T-helper 17 cell (primary cell): Measurements from ENCODE around the gene GCGR. TPM values are rescaled to one million over a fixed set of nuclear protein-coding genes. Genes with fewer than 3 reads are reported as not detected.
"Not testable (repeated sequence)": the region's sequence is repeated elsewhere in the genome, so short reads cannot be mapped to it uniquely, and the experiment has no call there.

Experiments used
- ATAC-seq: fragments of 150-1000 bp; cut with Tn5 transposase; 2 replicates; pipeline ENCODE4 v1.10.0; 2021; ENCODE audit warnings: mild to moderate bottlenecking, moderate library complexity
- DNase-seq, 3 donors: peaks; one replicate each; pipeline versions ENCODE4 v3.0.0 to v3.0.0-alpha.2; 2020 to 2021
- H3K9me3 ChIP-seq: one replicate; pipeline ENCODE4 v1.7.0; 2013; ENCODE audit warnings: low read length, mild to moderate bottlenecking; ENCODE audit not compliant: control insufficient read depth, poor library complexity, severe bottlenecking
- H3K27ac Mint-ChIP-seq: one replicate; pipeline ENCODE4 v1.8.0; 2022; ENCODE audit warnings: mild to moderate bottlenecking, moderate library complexity, mixed read lengths
- H3K27me3 Mint-ChIP-seq: one replicate; pipeline ENCODE4 v1.8.0; 2022; ENCODE audit warnings: mixed read lengths
- H3K36me3 Mint-ChIP-seq: one replicate; pipeline ENCODE4 v1.8.0; 2022; ENCODE audit warnings: low read depth, mixed read lengths
- H3K4me1 Mint-ChIP-seq: one replicate; pipeline ENCODE4 v1.8.0; 2022; ENCODE audit warnings: mild to moderate bottlenecking, mixed read lengths
- H3K4me3 Mint-ChIP-seq: one replicate; pipeline ENCODE4 v1.8.0; 2022; ENCODE audit warnings: mild to moderate bottlenecking, moderate library complexity, mixed read lengths
- total RNA-seq, 4 donors: library from RNA in 2 of 4; stranded (reverse) in 2 of 4; gene quantifications; one replicate each; pipeline ENCODE4 v1.2.3 and lab custom pipeline; 2022 to 2026

GCGR gene
- total RNA-seq, 2 donors from 2014 or later: not detected

DNA sequence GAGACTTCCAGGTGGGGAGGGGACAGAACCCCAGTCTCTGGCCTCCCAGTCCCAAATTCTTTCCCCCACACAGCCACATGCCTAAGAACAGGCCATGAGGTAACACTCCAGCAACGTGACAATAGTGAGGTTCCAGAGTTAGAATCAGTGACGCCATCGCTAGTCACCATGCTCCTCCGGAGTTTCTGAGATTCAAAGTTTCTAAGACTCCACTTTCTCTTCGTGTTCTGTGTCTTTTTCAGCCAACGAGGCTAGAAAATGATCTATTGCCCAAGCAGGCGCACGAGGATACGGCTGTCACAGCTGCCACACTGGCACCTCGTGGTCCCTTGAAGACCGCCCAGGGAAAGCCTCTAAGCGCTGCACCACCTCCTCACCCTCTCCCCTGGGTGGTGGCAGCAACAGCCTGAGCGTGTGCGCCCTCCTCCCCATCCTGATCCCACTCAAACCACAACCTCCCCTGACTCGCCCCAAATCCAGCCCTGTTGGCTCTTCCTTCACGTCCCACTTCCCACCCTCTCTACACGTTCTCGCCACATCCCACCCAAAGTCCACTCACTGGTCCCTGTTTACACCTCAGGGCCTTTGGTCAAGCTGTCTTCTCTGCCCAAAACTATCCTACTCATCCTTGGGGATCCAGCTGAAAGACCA, 28.1 kb downstream of the GCGR start:
- Mint-ChIP-seq H3K27ac (peak overlapping the region; percentile 96), H3K4me3 (peak overlapping the region; percentile 95)
- ATAC-seq: peak; percentile 69

GRCh38 chr17:81832608-81833159, 28.7 kb downstream of the GCGR start:
- Mint-ChIP-seq H3K27ac (peak overlapping the region; percentile 96), H3K27me3 (no peaks in the 10 kb centered on the region), H3K36me3 (peaks cover 2% of the 10 kb centered on the region), H3K4me1 (peaks cover 20% of the 10 kb centered on the region), H3K4me3 (peak overlapping the region; percentile 95)
- DNase-seq (no peak), ATAC-seq (peak; percentile 36)
- H3K9me3 ChIP-seq: no peaks in the 10 kb centered on the region

More for the DNA sequence above, 28.1 kb downstream of the GCGR start:
- peaks cover 20% of the 10 kb centered on the region for H3K4me1 Mint-ChIP-seq
- H3K27me3 Mint-ChIP-seq: no peaks in the 10 kb centered on the region
- H3K9me3 ChIP-seq: no peaks in the 10 kb centered on the region
- peaks cover 2% of the 10 kb centered on the region for H3K36me3 Mint-ChIP-seq
- DNase-seq: peak; percentile 30 to 40 (median 32)

DNA sequence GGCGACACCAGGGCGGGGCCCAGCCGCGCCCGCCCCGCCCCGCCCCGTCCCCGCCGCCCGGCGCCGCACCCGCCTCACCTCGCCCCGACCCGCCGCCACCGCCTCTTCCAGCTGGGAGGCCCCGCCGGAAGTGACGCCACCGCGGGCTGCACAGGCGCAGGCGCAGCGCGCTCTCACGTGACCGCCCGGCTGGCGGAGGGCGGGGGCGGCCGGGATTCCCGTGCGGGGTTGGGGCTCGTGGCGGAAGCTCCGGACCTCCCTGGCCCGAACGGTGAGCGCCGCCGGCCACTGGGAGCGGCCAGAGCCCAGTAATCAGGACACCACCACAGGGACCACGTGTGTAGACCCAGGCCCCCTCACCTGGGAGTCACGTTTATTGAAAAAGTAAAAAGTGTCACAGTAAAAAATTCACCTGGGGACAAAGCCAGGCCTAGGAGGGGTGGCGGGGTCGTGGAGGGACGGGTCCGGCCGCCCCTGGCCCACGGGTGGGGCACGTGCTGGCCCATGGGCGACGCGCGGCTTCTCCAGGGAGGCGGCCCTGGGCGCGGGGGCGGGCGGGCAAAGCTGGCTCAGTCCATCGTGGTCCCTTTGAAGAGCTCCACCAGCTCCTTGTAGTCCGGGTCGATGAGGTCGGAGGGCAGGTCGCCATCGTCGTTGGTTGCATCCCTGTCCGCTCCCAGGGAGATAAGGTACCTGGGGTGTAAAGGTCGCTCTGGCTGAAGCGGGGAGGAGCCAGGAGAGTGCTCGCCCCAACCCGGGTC, 29.4 kb downstream of the GCGR start, which contains the start of gene MCRIP1:
MCRIP1 (minus strand) TSS at position 132 of the 761 bp plus-strand sequence. CDS start 8,785 bp downstream, outside the sequence.
- no peaks in the 10 kb centered on the region for H3K9me3 ChIP-seq
- Mint-ChIP-seq H3K27ac (peak within 1 kb of the TSS; percentile 96), H3K36me3 (peaks cover 2% of the 10 kb centered on the region), H3K4me1 (peaks cover 19% of the 10 kb centered on the region), H3K4me3 (peak within 1 kb of the TSS; percentile 95), H3K27me3 (no peaks in the 10 kb centered on the region)
- DNase-seq (peak; percentile 91 to 96 (median 93)), ATAC-seq (peak; percentile 81)

GRCh38 chr17:81833921-81834830, 30.2 kb downstream of the GCGR start:
- H3K36me3 Mint-ChIP-seq: peaks cover 2% of the 10 kb centered on the region
- no peak for DNase-seq
- peak overlapping the region; percentile 81 for H3K4me3 Mint-ChIP-seq
- no peaks in the 10 kb centered on the region for H3K27me3 Mint-ChIP-seq
- peaks cover 17% of the 10 kb centered on the region for H3K4me1 Mint-ChIP-seq
- H3K9me3 ChIP-seq: no peaks in the 10 kb centered on the region
- H3K27ac Mint-ChIP-seq: peak overlapping the region; percentile 83
- no peak for ATAC-seq

GRCh38 chr17:81834831-81835267, 30.9 kb downstream of the GCGR start, which contains the start of gene PPP1R27:
Gene PPP1R27, minus strand, starts transcription at chr17:81835050. Its CDS starts 97 bp downstream, at chr17:81834953.
- Mint-ChIP-seq H3K4me1 (peaks cover 17% of the 10 kb centered on the region), H3K27ac (peak within 1 kb of the TSS; percentile 83)

DNA sequence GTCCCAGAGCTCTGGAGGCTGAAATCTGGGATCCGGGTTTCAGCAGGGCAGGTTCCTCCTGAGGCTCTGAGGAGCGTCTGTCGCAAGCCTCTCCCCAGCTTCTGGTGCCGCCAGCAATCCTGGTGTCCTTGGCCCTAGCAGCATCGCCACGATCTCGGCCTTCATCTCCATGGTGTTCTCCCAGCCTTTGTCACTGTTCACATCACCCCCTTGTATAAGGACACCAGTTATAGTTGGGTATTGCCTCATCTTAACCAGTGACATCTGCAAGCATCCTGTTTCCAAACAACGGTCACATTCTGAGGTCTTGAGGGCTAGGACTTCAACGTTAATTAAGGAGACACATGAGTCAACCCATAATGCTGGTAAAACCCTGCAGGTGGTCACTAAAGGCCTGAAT, 33.7 kb downstream of the GCGR start:
- no peak for DNase-seq
- Mint-ChIP-seq H3K4me3 (no peak overlapping the region), H3K27me3 (no peaks in the 10 kb centered on the region), H3K27ac (no peak overlapping the region), H3K36me3 (no peaks in the 10 kb centered on the region), H3K4me1 (no peaks in the 10 kb centered on the region)
- H3K9me3 ChIP-seq: no peaks in the 10 kb centered on the region
- ATAC-seq: no peak

More at GRCh38 chr17:81834831-81835267, 30.9 kb downstream of the GCGR start, which contains the start of gene PPP1R27:
- no peak for ATAC-seq
- Mint-ChIP-seq H3K36me3 (peaks cover 2% of the 10 kb centered on the region), H3K4me3 (peak within 1 kb of the TSS; percentile 81), H3K27me3 (no peaks in the 10 kb centered on the region)
- no peaks in the 10 kb centered on the region for H3K9me3 ChIP-seq
- no peak for DNase-seq

DNA sequence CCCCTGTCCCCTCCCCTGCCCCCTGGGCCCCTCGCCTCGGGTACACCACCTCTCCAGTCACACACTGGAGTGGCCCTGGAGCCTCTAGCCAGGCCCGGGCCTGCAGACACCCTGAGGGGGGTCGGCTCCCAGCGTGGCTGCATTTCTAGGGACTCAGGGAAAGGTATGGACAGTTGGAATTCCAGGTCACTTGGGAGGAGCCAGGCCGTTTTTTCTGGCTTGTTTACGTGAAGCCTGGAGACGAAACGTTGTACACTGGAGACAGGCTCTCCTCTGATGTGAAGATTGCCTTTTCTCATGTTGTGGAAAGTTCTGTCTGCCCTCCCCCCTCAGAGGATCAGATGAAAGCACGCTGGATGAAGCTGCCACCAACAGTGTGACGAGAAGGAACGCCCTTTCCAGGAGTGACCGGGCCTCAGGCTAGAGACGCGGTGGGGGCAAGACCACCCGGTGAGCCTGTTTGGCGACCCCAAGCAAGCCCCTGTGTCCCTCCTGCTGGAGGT, 34.9 kb downstream of the GCGR start:
- no peaks in the 10 kb centered on the region for H3K4me1 Mint-ChIP-seq
- ATAC-seq (no peak), DNase-seq (no peak)
- no peak overlapping the region for H3K4me3 Mint-ChIP-seq
- H3K27me3 Mint-ChIP-seq: no peaks in the 10 kb centered on the region
- H3K27ac Mint-ChIP-seq: no peak overlapping the region
- H3K9me3 ChIP-seq: no peaks in the 10 kb centered on the region
- no peaks in the 10 kb centered on the region for H3K36me3 Mint-ChIP-seq

DNA sequence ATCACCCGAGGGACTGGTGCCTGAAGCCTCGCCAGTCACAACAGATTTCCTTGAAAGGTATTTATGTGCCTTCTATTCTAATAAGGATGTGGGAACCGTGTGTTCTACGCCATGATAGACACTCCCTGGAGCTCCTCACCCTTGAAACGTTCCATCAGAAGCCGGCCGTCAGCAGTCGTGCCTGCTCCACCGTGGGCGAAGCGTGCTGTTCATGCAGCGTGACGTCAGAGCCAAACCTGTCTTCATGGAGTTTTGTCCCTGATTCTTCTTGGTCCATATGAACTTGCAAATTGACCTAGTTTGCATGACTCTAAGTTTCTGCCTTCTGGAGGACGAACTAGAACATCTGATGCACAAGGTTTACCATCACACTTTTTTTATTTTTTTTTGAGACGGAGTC, 35.4 kb downstream of the GCGR start:
- no peak for DNase-seq
- Mint-ChIP-seq H3K4me3 (no peak overlapping the region), H3K4me1 (no peaks in the 10 kb centered on the region), H3K27ac (no peak overlapping the region), H3K27me3 (no peaks in the 10 kb centered on the region), H3K36me3 (no peaks in the 10 kb centered on the region)
- ATAC-seq: no peak
- no peaks in the 10 kb centered on the region for H3K9me3 ChIP-seq

GRCh38 chr17:81840059-81840458, 36.1 kb downstream of the GCGR start:
- H3K27me3 Mint-ChIP-seq, ATAC-seq, H3K4me1 Mint-ChIP-seq, DNase-seq, H3K9me3 ChIP-seq, H3K4me3 Mint-ChIP-seq, H3K36me3 Mint-ChIP-seq, H3K27ac Mint-ChIP-seq: not testable (repeated sequence)

- no peaks in the 10 kb centered on the region for H3K9me3 ChIP-seq
- no peak for ATAC-seq
- H3K4me3 Mint-ChIP-seq: no peak overlapping the region
- H3K36me3 Mint-ChIP-seq: peaks cover 2% of the 10 kb centered on the region
- H3K27me3 Mint-ChIP-seq: no peaks in the 10 kb centered on the region
- no peaks in the 10 kb centered on the region for H3K4me1 Mint-ChIP-seq
- no peak for DNase-seq
- H3K27ac Mint-ChIP-seq: no peak overlapping the region
Measured at GRCh38 chr17:81840826-81841778, 37.2 kb downstream of the GCGR start.

DNA sequence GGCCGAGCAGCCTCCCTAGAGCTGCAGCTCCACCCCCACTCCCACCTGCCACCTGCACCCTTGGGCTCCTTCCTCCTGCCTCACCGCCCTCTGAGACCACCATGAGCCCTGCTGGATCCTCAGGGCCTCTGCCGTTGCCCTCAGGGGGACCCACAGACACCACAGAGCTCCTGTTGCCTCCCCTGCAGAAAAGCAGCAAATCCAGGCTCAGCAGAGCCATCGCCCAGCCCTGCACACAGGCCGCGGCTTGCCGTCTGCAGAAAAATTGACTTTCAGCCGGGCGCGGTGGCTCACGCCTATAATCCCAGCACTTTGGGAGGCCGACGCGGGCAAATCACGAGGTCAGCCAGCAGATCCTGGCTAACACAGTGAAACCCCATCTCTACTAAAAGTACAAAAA, 37.9 kb downstream of the GCGR start:
- H3K4me1 Mint-ChIP-seq: no peaks in the 10 kb centered on the region
- peaks cover 2% of the 10 kb centered on the region for H3K36me3 Mint-ChIP-seq
- H3K4me3 Mint-ChIP-seq: no peak overlapping the region
- no peaks in the 10 kb centered on the region for H3K27me3 Mint-ChIP-seq
- ATAC-seq (no peak), DNase-seq (no peak)
- H3K27ac Mint-ChIP-seq: no peak overlapping the region
- H3K9me3 ChIP-seq: no peaks in the 10 kb centered on the region

DNA sequence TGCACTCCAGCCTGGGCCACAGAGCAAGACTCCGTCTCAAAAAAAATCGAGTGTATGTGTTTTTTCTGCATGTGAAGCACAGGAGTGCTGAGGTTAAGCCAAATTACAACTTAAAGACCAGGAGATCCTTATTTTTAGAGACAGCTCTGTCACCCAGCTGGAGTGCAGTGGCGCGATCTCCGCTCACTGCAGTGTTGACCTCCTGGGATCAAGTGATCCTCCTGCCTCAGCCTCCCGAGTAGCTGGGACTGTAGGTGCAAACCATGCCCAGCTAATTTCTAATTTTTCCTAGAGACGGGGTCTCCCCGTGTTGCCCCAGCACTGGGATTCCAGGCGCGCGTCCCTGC, 38.4 kb downstream of the GCGR start:
- H3K27ac Mint-ChIP-seq: no peak overlapping the region
- no peaks in the 10 kb centered on the region for H3K9me3 ChIP-seq
- H3K4me1 Mint-ChIP-seq: no peaks in the 10 kb centered on the region
- peaks cover 2% of the 10 kb centered on the region for H3K36me3 Mint-ChIP-seq
- ATAC-seq (no peak), DNase-seq (no peak)
- H3K27me3 Mint-ChIP-seq: no peaks in the 10 kb centered on the region
- H3K4me3 Mint-ChIP-seq: no peak overlapping the region
